IPS DF 6.9 (cell line): Measurements from ENCODE around the gene DPM2.

Experiments
- DNase-seq: peaks from one replicate; pipeline ENCODE4 v3.0.0-alpha.2; 2013; ENCODE audit warnings: low read depth, low spot score
- H3K27ac ChIP-seq: one replicate; pipeline ENCODE4 v1.5.1; 2013; ENCODE audit warnings: low read length, control low read depth
- H3K27me3 ChIP-seq: 2 replicates; pipeline ENCODE4 v1.6.1; 2013; ENCODE audit warnings: mild to moderate bottlenecking, low read length; ENCODE audit not compliant: control insufficient read depth, insufficient read depth
- H3K36me3 ChIP-seq: 2 replicates; pipeline ENCODE4 v1.6.1; 2013; ENCODE audit warnings: low read length; ENCODE audit not compliant: control insufficient read depth, insufficient read depth
- H3K4me1 ChIP-seq: 2 replicates; pipeline ENCODE4 v1.6.1; 2013; ENCODE audit warnings: low read length; ENCODE audit not compliant: control insufficient read depth, insufficient read depth
- H3K4me3 ChIP-seq: 2 replicates; pipeline ENCODE4 v1.5.1; 2013; ENCODE audit warnings: mild to moderate bottlenecking, low read length
- H3K9me3 ChIP-seq: 2 replicates; pipeline ENCODE4 v1.6.1; 2013; ENCODE audit warnings: low read length, inconsistent platforms; ENCODE audit not compliant: control insufficient read depth, insufficient read depth
- WGBS: extraction: QIAGEN DNeasy Blood & Tissue Kit; methylation state at CpG from one replicate; pipeline ENCODE4 v1.1.7; 2013; ENCODE audit warnings: mixed read lengths, missing lambda C conversion rate; ENCODE audit not compliant: insufficient read length, insufficient coverage; 5-methylcytosine and 5-hydroxymethylcytosine counted together

The DPM2 gene

GRCh38 chr9:127925959-127926905 lies 11.4 kb downstream of the DPM2 start:
- peaks cover 12% of the 10 kb centered on the region for H3K4me1 ChIP-seq
- H3K36me3 ChIP-seq = no peaks in the 10 kb centered on the region
- no peak overlapping the region for H3K27ac ChIP-seq
- no CpG with 5 or more reads among the region's 14 CpGs for WGBS
- DNase-seq = no peak
- peak overlapping the region; percentile 49; the same call in 1 of the 2 replicates for H3K4me3 ChIP-seq
- no peaks in the 10 kb centered on the region for H3K27me3 ChIP-seq
- H3K9me3 ChIP-seq = no peaks in the 10 kb centered on the region

GRCh38 chr9:127924736-127925444 lies 12.8 kb downstream of the DPM2 start:
- Histone ChIP-seq H3K27ac (no peak overlapping the region), H3K27me3 (no peaks in the 10 kb centered on the region), H3K4me3 (no peak overlapping the region), H3K9me3 (no peaks in the 10 kb centered on the region), H3K4me1 (peaks cover 9% of the 10 kb centered on the region), H3K36me3 (no peaks in the 10 kb centered on the region)
- no CpG with 5 or more reads among the region's 22 CpGs for WGBS
- no peak for DNase-seq

- peaks cover 7% of the 10 kb centered on the region; the same call in 1 of the 2 replicates for H3K4me1 ChIP-seq
- no peak overlapping the region for H3K4me3 ChIP-seq
- no peaks in the 10 kb centered on the region for H3K36me3 ChIP-seq
- no peaks in the 10 kb centered on the region for H3K9me3 ChIP-seq
- DNase-seq = no peak
- WGBS = no CpG with 5 or more reads among the region's 8 CpGs
- no peak overlapping the region for H3K27ac ChIP-seq
- H3K27me3 ChIP-seq = no peaks in the 10 kb centered on the region
These were observed 13.9 kb downstream of the DPM2 start for GRCh38 chr9:127923771-127924170.

- H3K36me3 ChIP-seq = no peaks in the 10 kb centered on the region
- no peaks in the 10 kb centered on the region for H3K9me3 ChIP-seq
- no peak overlapping the region for H3K4me3 ChIP-seq
- H3K4me1 ChIP-seq = peaks cover 3% of the 10 kb centered on the region; the same call in 1 of the 2 replicates
- no peak for DNase-seq
- WGBS = no CpG with 5 or more reads among the region's 6 CpGs
- no peak overlapping the region for H3K27ac ChIP-seq
- no peaks in the 10 kb centered on the region for H3K27me3 ChIP-seq
These were observed 14.6 kb downstream of the DPM2 start for GRCh38 chr9:127923046-127923445.

- no CpG with 5 or more reads among the region's 45 CpGs for WGBS
- no peaks in the 10 kb centered on the region for H3K36me3 ChIP-seq
- H3K9me3 ChIP-seq = no peaks in the 10 kb centered on the region
- H3K27me3 ChIP-seq = no peaks in the 10 kb centered on the region
- H3K4me1 ChIP-seq = peaks cover 5% of the 10 kb centered on the region
- no peak overlapping the region for H3K4me3 ChIP-seq
- H3K27ac ChIP-seq = no peak overlapping the region
- DNase-seq = no peak
These were observed 16.0 kb downstream of the DPM2 start for GRCh38 chr9:127921557-127922120.

- Histone ChIP-seq H3K27me3 (no peaks in the 10 kb centered on the region), H3K4me3 (no peak overlapping the region), H3K27ac (no peak overlapping the region), H3K36me3 (no peaks in the 10 kb centered on the region), H3K4me1 (peaks cover 2% of the 10 kb centered on the region; the same call in 1 of the 2 replicates), H3K9me3 (no peaks in the 10 kb centered on the region)
- DNase-seq = no peak
- no CpG with 5 or more reads among the region's 7 CpGs for WGBS
These were observed 16.9 kb downstream of the DPM2 start for GRCh38 chr9:127920794-127921193.

- H3K9me3 ChIP-seq = no peaks in the 10 kb centered on the region
- DNase-seq = no peak
- no peaks in the 10 kb centered on the region for H3K36me3 ChIP-seq
- H3K27me3 ChIP-seq = no peaks in the 10 kb centered on the region
- no CpG with 5 or more reads among the region's 8 CpGs for WGBS
- H3K27ac ChIP-seq = no peak overlapping the region
- no peak overlapping the region for H3K4me3 ChIP-seq
- peaks cover 2% of the 10 kb centered on the region; the same call in 1 of the 2 replicates for H3K4me1 ChIP-seq
These were observed 18.3 kb downstream of the DPM2 start for GRCh38 chr9:127919253-127919815.

- H3K4me3 ChIP-seq = no peak overlapping the region
- WGBS = no CpG with 5 or more reads among the region's 8 CpGs
- no peak overlapping the region for H3K27ac ChIP-seq
- no peaks in the 10 kb centered on the region for H3K36me3 ChIP-seq
- DNase-seq = no peak
- H3K27me3 ChIP-seq = no peaks in the 10 kb centered on the region
- no peaks in the 10 kb centered on the region for H3K9me3 ChIP-seq
- H3K4me1 ChIP-seq = peaks cover 2% of the 10 kb centered on the region; the same call in 1 of the 2 replicates
These were observed 19.2 kb downstream of the DPM2 start for GRCh38 chr9:127918183-127919107.

- WGBS = no CpG with 5 or more reads among the region's 6 CpGs
- Histone ChIP-seq H3K27ac (no peak overlapping the region), H3K9me3 (no peaks in the 10 kb centered on the region), H3K4me3 (no peak overlapping the region), H3K27me3 (no peaks in the 10 kb centered on the region), H3K4me1 (peaks cover 2% of the 10 kb centered on the region; the same call in 1 of the 2 replicates), H3K36me3 (no peaks in the 10 kb centered on the region)
- DNase-seq = no peak
These were observed 20.1 kb downstream of the DPM2 start for GRCh38 chr9:127917603-127918002.
